AG04450 (cell line): ENCODE results near the gene RABGAP1. TPM values are rescaled to one million over a fixed set of nuclear protein-coding genes. Genes with fewer than 3 reads are reported as not detected.

Experiments
- CTCF ChIA-PET: fragments of 300-600, 350-600 bp; formaldehyde crosslinking; extraction: SDS; loops from one replicate; lab custom pipeline; 2022; ENCODE audit warnings: antibody characterized with exemption, inconsistent platforms; lab: Charles Lee
- POLR2A ChIA-PET: fragments of 350-600 bp; formaldehyde crosslinking; extraction: SDS; loops from one replicate; lab custom pipeline; 2021; ENCODE audit warnings: antibody characterized with exemption, inconsistent platforms; lab: Yijun Ruan, JAX
- DNase-seq: peaks from one replicate; pipeline ENCODE4 v3.0.0-alpha.2; 2011; ENCODE audit warnings: low read depth, low spot score
- H3K27ac ChIP-seq: one replicate; pipeline ENCODE4 v1.5.1; 2012; ENCODE audit warnings: low read depth, low read length, control low read depth
- H3K27me3 ChIP-seq: one replicate; pipeline ENCODE4 v1.6.0; 2012; ENCODE audit warnings: low read length; ENCODE audit not compliant: control insufficient read depth, insufficient read depth
- H3K4me3 ChIP-seq: 2 replicates; pipeline ENCODE4 v1.5.1; 2011; ENCODE audit warnings: mild to moderate bottlenecking, low read depth, low read length, control low read depth
- H3K9me3 ChIP-seq: 2 replicates; pipeline ENCODE4 v1.5.1; 2012; ENCODE audit warnings: low read length; ENCODE audit not compliant: control insufficient read depth, insufficient read depth
- polyA plus RNA-seq: library from polyadenylated mRNA; depleted of rRNA; stranded (reverse); fragments of >200 nt; gene quantifications from 2 replicates; pipeline ENCODE4 v1.2.3, GENCODE V29; 2011
- TF ChIP-seq, protein P1 (sequence below): IDR thresholded peaks from 2 replicates; pipeline ENCODE4 v1.5.1; 2011; ENCODE audit warnings: low read depth, low read length, control low read depth, inconsistent platforms

Gene RABGAP1
- polyA plus RNA-seq, 1 experiment, result 69.4 TPM

DNA sequence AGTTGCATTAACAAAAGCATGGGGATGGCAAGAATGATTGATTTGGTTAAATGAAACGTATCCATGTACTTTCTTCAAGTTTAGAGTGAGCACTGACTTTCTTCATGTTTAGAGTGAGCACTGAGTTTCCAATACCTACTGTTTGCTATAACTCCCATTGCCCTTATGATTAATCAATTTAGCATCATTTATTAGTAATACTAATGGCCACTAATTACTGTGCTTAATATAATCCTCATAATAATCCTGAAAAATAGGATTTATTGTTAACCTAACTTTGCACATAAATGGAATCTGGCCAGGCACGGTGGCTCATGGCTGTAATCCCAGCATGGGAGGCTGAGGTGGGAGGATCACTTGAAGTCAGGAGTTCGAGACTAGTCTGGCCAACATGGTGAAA is 70.6 kb downstream of the RABGAP1 start:
- Histone ChIP-seq H3K4me3 (no peak overlapping the region), H3K9me3 (no peaks in the 10 kb centered on the region), H3K27ac (no peak overlapping the region), H3K27me3 (no peaks in the 10 kb centered on the region)
- ChIA-PET POLR2A (no interaction called here), CTCF (no interaction called here)
- no peak for DNase-seq
- TF ChIP-seq, protein P1, sequence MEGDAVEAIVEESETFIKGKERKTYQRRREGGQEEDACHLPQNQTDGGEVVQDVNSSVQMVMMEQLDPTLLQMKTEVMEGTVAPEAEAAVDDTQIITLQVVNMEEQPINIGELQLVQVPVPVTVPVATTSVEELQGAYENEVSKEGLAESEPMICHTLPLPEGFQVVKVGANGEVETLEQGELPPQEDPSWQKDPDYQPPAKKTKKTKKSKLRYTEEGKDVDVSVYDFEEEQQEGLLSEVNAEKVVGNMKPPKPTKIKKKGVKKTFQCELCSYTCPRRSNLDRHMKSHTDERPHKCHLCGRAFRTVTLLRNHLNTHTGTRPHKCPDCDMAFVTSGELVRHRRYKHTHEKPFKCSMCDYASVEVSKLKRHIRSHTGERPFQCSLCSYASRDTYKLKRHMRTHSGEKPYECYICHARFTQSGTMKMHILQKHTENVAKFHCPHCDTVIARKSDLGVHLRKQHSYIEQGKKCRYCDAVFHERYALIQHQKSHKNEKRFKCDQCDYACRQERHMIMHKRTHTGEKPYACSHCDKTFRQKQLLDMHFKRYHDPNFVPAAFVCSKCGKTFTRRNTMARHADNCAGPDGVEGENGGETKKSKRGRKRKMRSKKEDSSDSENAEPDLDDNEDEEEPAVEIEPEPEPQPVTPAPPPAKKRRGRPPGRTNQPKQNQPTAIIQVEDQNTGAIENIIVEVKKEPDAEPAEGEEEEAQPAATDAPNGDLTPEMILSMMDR, result no peak

- ChIA-PET CTCF (no interaction called here), POLR2A (no interaction called here)
- H3K27ac ChIP-seq, result no peak overlapping the region
- H3K9me3 ChIP-seq, result no peaks in the 10 kb centered on the region
- no peak for DNase-seq
- H3K27me3 ChIP-seq, result no peaks in the 10 kb centered on the region
- TF ChIP-seq, protein P1, result no peak
- H3K4me3 ChIP-seq, result no peak overlapping the region
Observed at GRCh38 chr9:123011878-123012528, 71.2 kb downstream of the RABGAP1 start.

GRCh38 chr9:123016631-123017030 is 75.8 kb downstream of the RABGAP1 start:
- Histone ChIP-seq H3K4me3 (no peak overlapping the region), H3K27me3 (no peaks in the 10 kb centered on the region), H3K9me3 (no peaks in the 10 kb centered on the region), H3K27ac (no peak overlapping the region)
- no peak for DNase-seq
- CTCF ChIA-PET, result no interaction called here
- POLR2A ChIA-PET, result no interaction called here
- TF ChIP-seq, protein P1, result no peak

DNA sequence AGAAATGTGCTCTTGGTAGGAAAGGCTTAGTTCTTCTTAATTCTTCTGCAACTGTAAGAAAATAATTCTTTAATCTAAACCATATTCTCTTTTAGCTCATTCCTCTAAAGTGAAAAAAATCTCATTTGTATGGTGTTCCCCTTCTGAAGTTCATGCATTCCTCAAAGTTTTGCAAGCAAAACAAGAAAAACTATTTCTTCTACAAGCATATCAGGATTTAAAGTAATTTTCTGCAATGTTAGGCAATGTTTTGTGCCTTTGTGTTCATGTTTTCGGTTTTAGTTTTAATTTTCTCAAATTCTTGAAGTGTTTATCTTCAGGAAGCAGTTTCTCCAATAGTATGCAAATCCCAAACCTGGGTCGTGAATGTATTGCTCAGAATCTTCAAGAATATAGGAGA is 80.0 kb downstream of the RABGAP1 start:
- Histone ChIP-seq H3K27me3 (no peaks in the 10 kb centered on the region), H3K4me3 (no peak overlapping the region), H3K9me3 (no peaks in the 10 kb centered on the region), H3K27ac (no peak overlapping the region)
- TF ChIP-seq, protein P1, result no peak
- no peak for DNase-seq
- CTCF ChIA-PET, result interaction anchor here (0.7 to 1.6 kb wide), 3 partner anchors 30 to 329 kb away, joined by 3 to 6 read pairs (median 5); no protein-coding TSS in a partner anchor
- POLR2A ChIA-PET, result interaction anchor here (0.6 kb wide), 1 partner anchor 21 kb away, joined by 9 read pairs; no protein-coding TSS in a partner anchor

DNA sequence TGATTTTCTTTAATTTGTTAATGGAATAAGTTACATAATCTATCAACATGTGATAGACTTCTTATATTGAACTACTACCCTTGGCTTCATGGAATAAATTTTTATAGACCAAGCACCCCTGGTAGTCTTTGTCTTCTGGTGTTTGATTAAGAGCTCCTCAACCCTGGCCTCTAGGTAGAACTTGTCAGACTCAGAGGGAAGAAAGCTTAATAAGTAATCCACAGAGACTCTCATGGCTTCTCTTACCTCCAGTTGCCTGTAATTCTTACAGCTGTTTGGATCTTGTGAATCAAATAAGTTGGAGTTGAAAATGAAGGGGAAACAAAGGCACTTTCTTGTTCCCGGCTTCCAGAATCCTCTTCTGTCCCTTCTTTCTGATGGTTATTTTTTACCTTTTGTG is 85.6 kb downstream of the RABGAP1 start:
- DNase-seq, result no peak
- CTCF ChIA-PET, result interaction anchor here (0.9 kb wide), 2 partner anchors 35 to 199 kb away, joined by 3 to 6 read pairs; no protein-coding TSS in a partner anchor
- Histone ChIP-seq H3K27ac (no peak overlapping the region), H3K4me3 (no peak overlapping the region), H3K9me3 (no peaks in the 10 kb centered on the region), H3K27me3 (no peaks in the 10 kb centered on the region)
- POLR2A ChIA-PET, result no interaction called here
- TF ChIP-seq, protein P1, result no peak
